K562 (cell line): ENCODE measurements around the gene POLR1A. TPM values are rescaled to one million over a fixed set of nuclear protein-coding genes. Genes with fewer than 3 reads are reported as not detected.

Experiments used
- ATAC-seq: fragments of 200-7000 bp; cut with Tn5 transposase; 3 replicates; pipeline ENCODE4 v1.9.1; 2020; ENCODE audit warnings: moderate library complexity
- BruUV-seq: library from RNA; stranded (reverse); fragments of 400-500 nt; replicated peaks from 2 replicates; lab custom pipeline; 2021; lab: Mats Ljungman, UMichigan
- CTCF ChIA-PET: fragments of 300-600 bp; formaldehyde crosslinking; extraction: SDS; loops from one replicate; lab custom pipeline; 2021; ENCODE audit warnings: low intra/inter-chr PET ratio; lab: Yijun Ruan, JAX
- POLR2A ChIA-PET: fragments of 300-600, 350-650 bp; sonication (Branson Sonifier 250); formaldehyde crosslinking; extraction: SDS; loops from one replicate; lab custom pipeline; 2021; ENCODE audit warnings: antibody characterized with exemption, inconsistent platforms; lab: Yijun Ruan, JAX
- DNase-seq, 4 experiments: peaks; one replicate each; pipeline versions ENCODE4 v3.0.0 to v3.0.0-alpha.2; 2011 to 2018; ENCODE audit warnings: low spot score in 3 of 4, mixed read lengths in 3 of 4; ENCODE audit errors: extremely low read depth in 1 of 4
- FAIRE-seq: peaks from 2 replicates; lab custom pipeline; 2011; peaks lifted over from hg19 to GRCh38; lab: Jason Lieb, UNC
- H2AFZ ChIP-seq: 2 replicates; pipeline ENCODE4 v1.6.0; 2011; ENCODE audit warnings: low read depth, low read length, control low read depth, inconsistent platforms
- H3K27ac ChIP-seq: fragments of 200-600 bp; 3 replicates; pipeline ENCODE4 v1.8.0; 2011; ENCODE audit warnings: low read depth, mild to moderate bottlenecking, control low read depth, inconsistent platforms, low read length, moderate library complexity, mixed read lengths; ENCODE audit errors: extremely low read depth
- H3K27me3 ChIP-seq, 2 experiments: fragments of 300-600 bp in 1 of 2; 2 replicates in 1 of 2; 3 replicates in 1 of 2; pipeline versions ENCODE4 v1.6.0 to v1.8.0; 2011; ENCODE audit warnings: inconsistent platforms in 2 of 2, low read length in 2 of 2, mild to moderate bottlenecking in 1 of 2, mixed read lengths in 1 of 2, moderate library complexity in 1 of 2; ENCODE audit not compliant: control insufficient read depth in 2 of 2, insufficient read depth in 2 of 2
- H3K36me3 ChIP-seq: fragments of 300-600 bp; 3 replicates; pipeline ENCODE4 v1.8.0; 2011; ENCODE audit warnings: mild to moderate bottlenecking, low read length, inconsistent platforms; ENCODE audit not compliant: control insufficient read depth, insufficient read depth
- H3K4me1 ChIP-seq, 2 experiments: fragments of 200-600 bp in 1 of 2; replicated peaks in 1 of 2; 2 replicates in 1 of 2; 3 replicates in 1 of 2; pipeline versions ENCODE4 v1.5.1 to v1.8.0; 2011; ENCODE audit warnings: inconsistent platforms in 2 of 2, low read length in 2 of 2, mild to moderate bottlenecking in 1 of 2, mixed read lengths in 1 of 2, moderate library complexity in 1 of 2; ENCODE audit not compliant: control insufficient read depth in 2 of 2, insufficient read depth in 2 of 2
- H3K4me2 ChIP-seq: 2 replicates; pipeline ENCODE4 v1.6.1; 2011; ENCODE audit warnings: low read length, control low read depth, inconsistent platforms, mixed read lengths; ENCODE audit not compliant: insufficient read depth
- H3K4me3 ChIP-seq: fragments of 200-600 bp; sonication (generic), shearing (Covaris generic); 2 replicates; pipeline ENCODE4 v1.5.1; 2016; ENCODE audit warnings: control low read depth, inconsistent platforms
- H3K79me2 ChIP-seq: fragments of 200-600 bp; 3 replicates; pipeline ENCODE4 v1.8.0; 2011; ENCODE audit warnings: low read length, inconsistent platforms; ENCODE audit not compliant: control insufficient read depth, insufficient read depth
- H3K9ac ChIP-seq, 2 experiments: 2 replicates each; pipeline versions ENCODE4 v1.6.0 to v1.6.1; 2011; ENCODE audit warnings: low read depth in 2 of 2, low read length in 2 of 2, control low read depth in 1 of 2, inconsistent platforms in 1 of 2, mild to moderate bottlenecking in 1 of 2, mixed read lengths in 1 of 2; ENCODE audit not compliant: insufficient read depth in 1 of 2
- H3K9me1 ChIP-seq: one replicate; pipeline ENCODE4 v1.6.0; 2011; ENCODE audit warnings: inconsistent platforms, mild to moderate bottlenecking, low read length, moderate library complexity; ENCODE audit not compliant: control insufficient read depth, insufficient read depth
- H3K9me3 ChIP-seq: replicated peaks from 2 replicates; pipeline ENCODE4 v1.5.1; 2011; ENCODE audit warnings: low read depth, low read length, inconsistent platforms; ENCODE audit not compliant: control insufficient read depth, insufficient read depth
- H4K20me1 ChIP-seq: replicated peaks from 2 replicates; pipeline ENCODE4 v1.6.1; 2011; ENCODE audit warnings: low read length, inconsistent platforms, mixed read lengths; ENCODE audit not compliant: control insufficient read depth, insufficient read depth
- ARID1B ChIP-seq: fragments of 450-650 bp; IDR thresholded peaks from 2 replicates; pipeline ENCODE4 v1.6.1; 2016; ENCODE audit warnings: antibody characterized with exemption, mild to moderate bottlenecking, inconsistent platforms
- ATF6 ChIP-seq: sonication (generic); formaldehyde crosslinking; IDR thresholded peaks from 2 replicates; pipeline ENCODE4 v1.4.0; 2020; ENCODE audit warnings: mild to moderate bottlenecking, missing genetic modification reagents
- CBFA2T2 ChIP-seq: fragments of 450-650 bp; conservative IDR thresholded peaks from 2 replicates; pipeline ENCODE4 v1.6.1; 2017; ENCODE audit warnings: mild to moderate bottlenecking
- ETV5 ChIP-seq: sonication (generic); formaldehyde crosslinking; IDR thresholded peaks from 2 replicates; pipeline ENCODE4 v1.4.0; 2020; ENCODE audit warnings: low read depth, mild to moderate bottlenecking, missing genetic modification reagents
- KDM5B ChIP-seq: fragments of 200-600 bp; sonication (generic); IDR thresholded peaks from 2 replicates; pipeline ENCODE4 v1.6.1; 2012; ENCODE audit warnings: low read depth, mild to moderate bottlenecking, moderate library complexity, low read length, control low read depth, inconsistent platforms; ENCODE audit not compliant: insufficient replicate concordance
- UBTF ChIP-seq, 2 experiments: IDR thresholded peaks; 2 replicates each; pipeline ENCODE4 v1.6.1; 2012; ENCODE audit warnings: improper control_type of control experiment in 2 of 2, low read depth in 2 of 2, low read length in 2 of 2, borderline replicate concordance in 1 of 2
- ZC3H4 ChIP-seq: sonication (generic); formaldehyde crosslinking; IDR thresholded peaks from 2 replicates; pipeline ENCODE4 v1.9.0; 2021; ENCODE audit warnings: missing genetic modification reagents, borderline replicate concordance
- ZNF140 ChIP-seq: fragments of 250-450 bp; sonication (Bioruptor Pico); IDR thresholded peaks from 2 replicates; pipeline ENCODE4 v1.8.0; 2021; ENCODE audit warnings: moderate library complexity, mild to moderate bottlenecking, inconsistent platforms
- ZNF384 ChIP-seq: IDR thresholded peaks from 2 replicates; pipeline ENCODE4 v1.6.1; 2012; ENCODE audit warnings: low read depth, low read length, improper control_type of control experiment
- ZNF639 ChIP-seq, 2 experiments: fragments of 200-800 bp in 1 of 2; sonication (Bioruptor generic) in 1 of 2; sonication (generic) in 1 of 2; formaldehyde crosslinking in 1 of 2; IDR thresholded peaks in 1 of 2; conservative IDR thresholded peaks in 1 of 2; 2 replicates each; pipeline versions ENCODE4 v1.5.0 to v1.6.1; 2016 to 2020; ENCODE audit warnings: missing compliant biosample characterization in 1 of 2, missing genetic modification characterization in 1 of 2, missing genetic modification reagents in 1 of 2
- WGBS: fragments of 100-300 bp; shearing (Covaris generic); methylation state at CpG from one replicate; pipeline ENCODE4 v1.1.6; 2016; ENCODE audit warnings: low coverage, mixed read lengths; ENCODE audit not compliant: insufficient coverage; ENCODE audit errors: missing lambda C conversion rate; 5-methylcytosine and 5-hydroxymethylcytosine counted together
- in situ Hi-C: fragments of 300-500 bp; cut with MboI; formaldehyde crosslinking; loops from 4 replicates; pipeline ENCODE4 v1.15.0; 2018; ENCODE audit warnings: inconsistent platforms, mixed read lengths
- intact Hi-C: fragments of 100-400 bp; cut with micrococcal nuclease; formaldehyde crosslinking; loops from 2 replicates; pipeline ENCODE4 v1.14.2; 2022
- polyA plus RNA-seq, 8 experiments: library from polyadenylated mRNA; depleted of rRNA in 4 of 8; stranded (reverse) in 5 of 8; unstranded in 3 of 8; fragments of >200 nt; fragmentation: Nextera tagmentation in 2 of 8; fragmentation: Illumina TruSeq in 1 of 8; extraction: Ambion mirVana in 2 of 8; extraction: Trizol in 1 of 8; gene quantifications; 2 replicates each; pipeline versions ENCODE4 v1.2.1 to v1.2.3, GENCODE V29; 2011 to 2014; ENCODE audit warnings: inconsistent platforms in 1 of 8, missing spikeins in 1 of 8
- total RNA-seq, 7 experiments: library from RNA; depleted of rRNA in 6 of 7; stranded (reverse); fragments of >200 nt in 6 of 7; fragmentation: Illumina TruSeq in 2 of 7; extraction: Trizol in 2 of 7; gene quantifications; 2 replicates each; pipeline versions ENCODE4 v1.2.1 to v1.2.3, GENCODE V29; 2011 to 2021; ENCODE audit warnings: low replicate concordance in 1 of 7
- TF ChIP-seq, protein P1 (sequence below): fragments of 150-350 bp; conservative IDR thresholded peaks from 2 replicates; pipeline ENCODE4 v1.6.1; 2014; ENCODE audit warnings: low read length
- TF ChIP-seq, protein P2 (sequence below): fragments of 250-450 bp; sonication (Bioruptor Pico); IDR thresholded peaks from 2 replicates; pipeline ENCODE4 v1.4.0; 2020

Gene POLR1A
- total and polyA plus RNA-seq, 9 of the 15 experiments (the other 6 are each of a cell fraction or from before 2014, with no cell fraction given): 3.0 to 72.1 (median 21.8) TPM

DNA sequence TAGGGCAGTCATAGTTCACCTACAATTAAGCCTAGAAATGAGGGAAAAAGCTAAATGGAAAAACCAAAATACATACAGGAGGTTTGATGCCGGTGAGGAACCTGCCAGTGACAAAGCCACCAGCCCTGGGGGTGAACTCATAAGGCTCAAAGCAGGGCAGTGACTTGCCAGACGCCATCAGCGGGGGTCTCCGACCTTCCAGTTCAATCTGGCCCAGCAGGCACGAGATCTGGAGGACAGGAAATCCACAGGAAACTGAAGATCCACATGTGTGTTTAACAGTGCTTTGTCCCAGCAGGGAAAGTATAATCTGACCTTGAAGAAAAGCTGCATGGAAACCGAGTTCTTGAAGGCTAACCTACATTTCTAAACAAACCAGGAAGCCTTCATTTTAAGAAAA lies 60.1 kb downstream of the POLR1A start:
- Histone ChIP-seq H3K4me3 (no peak overlapping the region), H3K4me1 (no peaks in the 10 kb centered on the region), H2AFZ (no peak overlapping the region), H3K9ac (no peak overlapping the region), H3K4me2 (no peak overlapping the region), H3K27ac (no peak overlapping the region; the same call in 2 of the 3 replicates), H4K20me1 (no peaks in the 10 kb centered on the region), H3K79me2 (no peaks in the 10 kb centered on the region), H3K27me3 (no peaks in the 10 kb centered on the region), H3K9me1 (no peaks in the 10 kb centered on the region), H3K36me3 (peaks cover 99% of the 10 kb centered on the region), H3K9me3 (no peaks in the 10 kb centered on the region)
- FAIRE-seq (no peak), ATAC-seq (no peak), DNase-seq (no peak)
- BruUV-seq: no TSS peak
- POLR2A ChIA-PET: no interaction called here
- in situ Hi-C loops (no loop called here), intact Hi-C loops (no loop called here)
- WGBS: 81% methylated on average over 6 of the region's 6 CpGs
- CTCF ChIA-PET: no interaction called here
- TF ChIP-seq ZNF140 (CRISPR knock-in tag) (no peak), UBTF (IDR thresholded peaks at IDR 0.05; ENCODE audit: borderline replicate concordance in 1 of 2, low read depth in 2 of 2, low read length in 2 of 2) (no peak), ZNF639 (CRISPR knock-in tag; conservative IDR thresholded peaks at IDR 0.05 in 1 of 2, IDR thresholded peaks at IDR 0.05 in 1 of 2) (no peak), KDM5B (no peak), CBFA2T2 (no peak), ARID1B (no peak), ETV5 (no peak), ATF6 (no peak), ZNF384 (no peak), ZC3H4 (CRISPR knock-in tag) (no peak)
- TF ChIP-seq, protein P1, sequence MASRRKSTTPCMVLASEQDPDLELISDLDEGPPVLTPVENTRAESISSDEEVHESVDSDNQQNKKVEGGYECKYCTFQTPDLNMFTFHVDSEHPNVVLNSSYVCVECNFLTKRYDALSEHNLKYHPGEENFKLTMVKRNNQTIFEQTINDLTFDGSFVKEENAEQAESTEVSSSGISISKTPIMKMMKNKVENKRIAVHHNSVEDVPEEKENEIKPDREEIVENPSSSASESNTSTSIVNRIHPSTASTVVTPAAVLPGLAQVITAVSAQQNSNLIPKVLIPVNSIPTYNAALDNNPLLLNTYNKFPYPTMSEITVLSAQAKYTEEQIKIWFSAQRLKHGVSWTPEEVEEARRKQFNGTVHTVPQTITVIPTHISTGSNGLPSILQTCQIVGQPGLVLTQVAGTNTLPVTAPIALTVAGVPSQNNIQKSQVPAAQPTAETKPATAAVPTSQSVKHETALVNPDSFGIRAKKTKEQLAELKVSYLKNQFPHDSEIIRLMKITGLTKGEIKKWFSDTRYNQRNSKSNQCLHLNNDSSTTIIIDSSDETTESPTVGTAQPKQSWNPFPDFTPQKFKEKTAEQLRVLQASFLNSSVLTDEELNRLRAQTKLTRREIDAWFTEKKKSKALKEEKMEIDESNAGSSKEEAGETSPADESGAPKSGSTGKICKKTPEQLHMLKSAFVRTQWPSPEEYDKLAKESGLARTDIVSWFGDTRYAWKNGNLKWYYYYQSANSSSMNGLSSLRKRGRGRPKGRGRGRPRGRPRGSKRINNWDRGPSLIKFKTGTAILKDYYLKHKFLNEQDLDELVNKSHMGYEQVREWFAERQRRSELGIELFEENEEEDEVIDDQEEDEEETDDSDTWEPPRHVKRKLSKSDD: no peak
- TF ChIP-seq, protein P2, sequence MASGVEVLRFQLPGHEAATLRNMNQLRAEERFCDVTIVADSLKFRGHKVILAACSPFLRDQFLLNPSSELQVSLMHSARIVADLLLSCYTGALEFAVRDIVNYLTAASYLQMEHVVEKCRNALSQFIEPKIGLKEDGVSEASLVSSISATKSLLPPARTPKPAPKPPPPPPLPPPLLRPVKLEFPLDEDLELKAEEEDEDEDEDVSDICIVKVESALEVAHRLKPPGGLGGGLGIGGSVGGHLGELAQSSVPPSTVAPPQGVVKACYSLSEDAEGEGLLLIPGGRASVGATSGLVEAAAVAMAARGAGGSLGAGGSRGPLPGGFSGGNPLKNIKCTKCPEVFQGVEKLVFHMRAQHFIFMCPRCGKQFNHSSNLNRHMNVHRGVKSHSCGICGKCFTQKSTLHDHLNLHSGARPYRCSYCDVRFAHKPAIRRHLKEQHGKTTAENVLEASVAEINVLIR (CRISPR knock-in tag): no peak
